Gastroesophageal sphincter (tissue), 3 donors: ENCODE data around the gene DGKI.

Experiments
- CTCF ChIP-seq, 4 experiments: fragments of 200-600 bp in 2 of 4; fragments of 450-650 bp in 2 of 4; sonication (generic) in 1 of 4; IDR thresholded peaks; one replicate each; pipeline ENCODE4 v1.5.1; 2017 to 2019; ENCODE audit warnings: antibody characterized with exemption in 4 of 4, mild to moderate bottlenecking in 2 of 4, moderate library complexity in 2 of 4
- POLR2A ChIP-seq, 2 donors: fragments of 450-650 bp; IDR thresholded peaks; one replicate each; pipeline ENCODE4 v1.6.1; 2017; ENCODE audit warnings: antibody characterized with exemption in 2 of 2, mild to moderate bottlenecking in 2 of 2, moderate library complexity in 1 of 2
- POLR2AphosphoS5 ChIP-seq: sonication (generic); formaldehyde crosslinking; IDR thresholded peaks from one replicate; pipeline ENCODE4 v1.6.1; 2017; ENCODE audit warnings: antibody characterized with exemption

DNA sequence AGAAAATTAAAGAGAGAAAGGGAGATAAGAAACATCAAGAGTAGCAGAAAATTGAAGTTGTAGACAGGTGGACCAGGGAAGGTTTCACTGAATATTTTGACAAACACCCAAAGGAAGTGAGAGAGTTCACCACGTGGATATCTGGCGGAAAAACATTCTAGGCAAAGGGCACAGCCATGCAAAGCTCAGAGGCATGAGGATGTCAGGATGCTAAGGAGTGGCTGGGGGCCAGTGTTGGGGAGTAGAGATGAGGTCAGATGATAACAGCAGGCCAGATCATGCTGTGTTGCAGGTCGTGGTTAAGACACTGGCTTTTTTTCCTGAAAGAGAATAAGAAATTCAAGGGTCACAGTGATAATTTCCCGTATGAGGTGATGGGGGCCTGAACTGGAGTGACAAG, 181.9 kb downstream of the DGKI start:
- TF ChIP-seq POLR2A (IDR thresholded peaks at IDR 0.05): no peak
- TF ChIP-seq CTCF (IDR thresholded peaks at IDR 0.05): no peak
- TF ChIP-seq POLR2AphosphoS5: no peak
